Adipocyte (in vitro differentiated cells): ENCODE data around the gene MRPL1.
"Not testable (repeated sequence)": the region's sequence is repeated elsewhere in the genome, so short reads cannot be mapped to it uniquely, and the experiment has no call there.

ENCODE experiments used
- DNase-seq: peaks from one replicate; pipeline ENCODE4 v3.0.0-alpha.2; 2015; ENCODE audit warnings: low read depth
- H3K27me3 ChIP-seq: replicated peaks from 2 replicates; pipeline ENCODE4 v1.7.0; 2013; ENCODE audit warnings: mild to moderate bottlenecking, low read length, moderate library complexity; ENCODE audit not compliant: control insufficient read depth, insufficient read depth
- H3K36me3 ChIP-seq: 2 replicates; pipeline ENCODE4 v1.7.0; 2013; ENCODE audit warnings: low read length, mild to moderate bottlenecking, moderate library complexity; ENCODE audit not compliant: control insufficient read depth, insufficient read depth, severe bottlenecking
- H3K4me1 ChIP-seq: 2 replicates; pipeline ENCODE4 v1.7.0; 2013; ENCODE audit warnings: mild to moderate bottlenecking, low read length, moderate library complexity; ENCODE audit not compliant: control insufficient read depth, insufficient read depth
- H3K4me3 ChIP-seq: 2 replicates; pipeline ENCODE4 v1.7.0; 2013; ENCODE audit warnings: mild to moderate bottlenecking, low read length, moderate library complexity
- H3K9ac ChIP-seq: 2 replicates; pipeline ENCODE4 v1.7.0; 2013; ENCODE audit warnings: mild to moderate bottlenecking, low read length, moderate library complexity
- H3K9me3 ChIP-seq: 2 replicates; pipeline ENCODE4 v1.7.0; 2013; ENCODE audit warnings: mild to moderate bottlenecking, low read length, moderate library complexity; ENCODE audit not compliant: control insufficient read depth

Gene MRPL1

DNA sequence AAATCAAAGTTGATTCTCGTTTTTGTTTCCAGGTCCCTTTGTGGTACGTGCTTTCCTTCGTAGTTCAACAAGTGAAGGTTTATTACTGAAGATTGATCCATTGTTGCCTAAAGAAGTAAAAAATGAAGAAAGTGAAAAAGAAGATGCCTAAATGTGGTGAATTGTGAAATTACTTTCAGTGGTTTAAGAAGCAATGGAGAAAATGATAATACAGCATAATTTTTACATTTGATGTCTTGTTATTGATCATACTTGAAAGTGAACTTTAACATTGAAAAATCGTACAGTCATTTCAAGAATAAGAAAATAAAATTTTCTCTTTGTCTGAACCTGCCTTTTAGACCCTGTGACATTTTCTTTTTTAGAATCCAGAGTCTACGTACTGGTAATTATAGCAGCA lies 89.8 kb downstream of the MRPL1 start:
- H3K36me3 ChIP-seq, result peaks cover 26% of the 10 kb centered on the region
- H3K4me3 ChIP-seq, result no peak overlapping the region
- no peak for DNase-seq
- H3K9me3 ChIP-seq, result no peaks in the 10 kb centered on the region
- no peaks in the 10 kb centered on the region for H3K4me1 ChIP-seq
- no peaks in the 10 kb centered on the region for H3K27me3 ChIP-seq
- no peak overlapping the region for H3K9ac ChIP-seq

DNA sequence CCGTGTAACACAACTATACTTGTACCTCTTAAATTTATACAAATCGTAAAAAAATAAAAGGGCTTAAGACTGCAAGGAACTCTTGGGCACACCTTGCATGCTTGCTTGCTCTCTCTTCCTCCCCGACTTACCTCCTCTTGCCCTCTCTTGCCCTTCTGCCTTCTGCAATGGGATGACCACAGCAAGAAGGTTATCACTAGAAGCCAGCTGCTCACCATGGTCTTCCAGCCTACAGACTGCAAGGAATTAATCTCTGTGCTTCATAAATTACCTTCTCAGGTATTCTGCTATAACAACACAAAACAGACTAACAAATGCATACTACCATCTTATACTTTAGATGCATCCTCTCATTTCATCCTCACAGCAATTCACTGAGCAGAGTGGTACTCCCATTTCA lies 92.1 kb downstream of the MRPL1 start:
- Histone ChIP-seq H3K36me3 (peaks cover 26% of the 10 kb centered on the region), H3K4me3 (no peak overlapping the region), H3K9me3 (no peaks in the 10 kb centered on the region), H3K4me1 (no peaks in the 10 kb centered on the region), H3K27me3 (no peaks in the 10 kb centered on the region), H3K9ac (no peak overlapping the region)
- DNase-seq, result no peak

DNA sequence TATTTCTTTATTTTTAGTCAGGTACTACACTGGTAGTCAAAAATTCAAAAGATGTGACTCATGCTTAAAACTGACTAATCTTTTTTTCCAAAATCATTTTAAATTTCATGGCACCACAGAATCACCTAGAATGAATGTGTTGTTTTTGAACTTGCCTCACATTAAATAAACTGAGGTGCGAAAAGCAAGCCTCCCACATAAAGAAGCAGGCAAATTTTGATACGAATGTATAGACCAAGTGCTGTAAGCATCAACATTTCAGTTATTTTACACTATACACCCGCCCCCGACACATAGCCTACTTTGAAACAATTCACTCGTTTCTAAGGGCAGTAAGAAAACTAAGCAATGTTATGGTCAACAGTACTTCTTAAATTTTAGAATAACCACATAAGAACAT lies 94.3 kb downstream of the MRPL1 start:
- Histone ChIP-seq H3K9me3 (no peaks in the 10 kb centered on the region), H3K27me3 (no peaks in the 10 kb centered on the region), H3K4me1 (no peaks in the 10 kb centered on the region), H3K4me3 (no peak overlapping the region), H3K9ac (no peak overlapping the region), H3K36me3 (peaks cover 22% of the 10 kb centered on the region)
- no peak for DNase-seq

DNA sequence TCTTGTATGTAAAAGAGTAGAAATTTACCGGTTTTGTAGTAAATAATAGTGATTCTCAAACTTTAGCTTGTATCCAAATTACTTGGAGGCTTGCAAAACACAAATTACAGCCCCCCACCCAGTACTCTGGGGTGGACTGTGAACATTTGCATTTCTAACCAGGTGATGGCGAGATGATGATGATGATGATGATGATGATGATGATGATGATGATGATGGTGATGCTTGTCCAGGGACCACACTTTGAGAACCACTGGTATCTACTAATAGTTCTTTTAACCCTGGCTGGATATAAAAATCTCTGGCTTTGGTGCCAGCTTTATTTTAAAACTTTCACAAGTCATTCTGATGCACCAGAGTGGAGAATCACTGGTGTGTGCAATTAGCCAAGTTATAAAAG lies 96.3 kb downstream of the MRPL1 start:
- no peak overlapping the region for H3K4me3 ChIP-seq

DNA sequence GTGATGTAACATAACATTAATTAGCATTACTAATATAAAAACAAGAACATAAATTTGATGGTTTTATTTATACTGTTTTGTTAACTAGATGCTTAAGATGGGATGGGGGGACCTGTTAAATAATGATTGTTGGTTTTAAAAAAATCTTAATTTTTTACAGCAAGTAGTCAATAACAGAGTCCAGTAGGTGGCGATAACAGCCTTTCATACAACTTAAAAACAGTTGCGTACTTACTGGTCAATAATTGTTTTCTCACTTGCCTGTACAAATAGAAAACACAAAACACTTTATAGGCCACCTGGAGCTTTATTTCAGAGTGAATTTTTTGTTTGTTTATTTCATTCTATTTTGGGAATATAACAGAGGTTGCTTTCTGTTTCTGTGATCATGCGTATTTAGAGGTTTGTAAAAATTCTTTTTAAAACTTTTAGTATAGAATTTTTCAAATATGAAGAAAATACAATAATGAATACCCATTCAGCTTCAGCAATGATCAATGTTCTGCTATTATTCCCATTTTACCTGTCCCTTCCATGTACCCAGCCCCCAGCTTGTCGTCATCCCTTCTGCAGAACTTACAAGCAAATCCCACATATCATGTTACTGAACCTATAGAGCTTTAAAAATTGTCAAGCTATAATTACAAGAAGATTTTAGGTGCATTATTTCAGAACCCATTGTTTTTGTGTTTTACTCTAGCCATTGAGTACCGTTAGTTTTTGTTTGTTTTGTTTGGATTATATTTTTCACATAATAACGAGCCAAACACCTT lies 97.1 kb downstream of the MRPL1 start:
- Histone ChIP-seq H3K4me1 (no peaks in the 10 kb centered on the region), H3K9me3 (no peaks in the 10 kb centered on the region), H3K27me3 (no peaks in the 10 kb centered on the region), H3K9ac (no peak overlapping the region), H3K4me3 (no peak overlapping the region), H3K36me3 (peaks cover 3% of the 10 kb centered on the region)
- DNase-seq, result peak; percentile 88

More for the DNA sequence above, 96.3 kb downstream of the MRPL1 start:
- DNase-seq, result no peak
- peaks cover 10% of the 10 kb centered on the region for H3K36me3 ChIP-seq
- no peaks in the 10 kb centered on the region for H3K27me3 ChIP-seq
- no peak overlapping the region for H3K9ac ChIP-seq
- no peaks in the 10 kb centered on the region for H3K9me3 ChIP-seq
- no peaks in the 10 kb centered on the region for H3K4me1 ChIP-seq

DNA sequence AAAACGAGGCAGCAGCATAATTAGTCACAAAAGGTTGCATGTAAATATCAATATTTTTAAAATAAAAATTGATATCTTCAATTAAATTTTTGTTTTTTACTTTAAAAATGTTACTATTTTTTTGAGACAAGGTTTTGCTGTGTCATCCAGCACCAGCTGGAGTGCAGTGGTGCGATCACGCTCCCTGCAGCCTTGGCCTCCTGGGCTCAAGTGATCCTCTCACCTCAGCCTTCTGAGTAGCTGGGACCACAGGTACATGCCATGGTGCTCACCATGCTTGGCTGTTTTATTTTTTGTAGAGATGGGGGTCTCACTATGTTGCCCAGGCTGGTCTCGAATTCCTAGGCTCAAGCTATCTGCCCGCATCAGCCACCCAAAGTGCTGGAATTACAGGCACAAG lies 97.7 kb downstream of the MRPL1 start:
- no peak for DNase-seq
- Histone ChIP-seq H3K4me3 (no peak overlapping the region), H3K27me3 (no peaks in the 10 kb centered on the region), H3K4me1 (no peaks in the 10 kb centered on the region), H3K36me3 (no peaks in the 10 kb centered on the region), H3K9ac (no peak overlapping the region), H3K9me3 (no peaks in the 10 kb centered on the region)

- no peaks in the 10 kb centered on the region for H3K36me3 ChIP-seq
- no peak overlapping the region for H3K4me3 ChIP-seq
- H3K4me1 ChIP-seq, result no peaks in the 10 kb centered on the region
- peaks cover 3% of the 10 kb centered on the region for H3K9me3 ChIP-seq
- no peak for DNase-seq
- no peaks in the 10 kb centered on the region for H3K27me3 ChIP-seq
- no peak overlapping the region for H3K9ac ChIP-seq
Measured at GRCh38 chr4:77963004-77963403, 100.4 kb downstream of the MRPL1 start.

- H3K9ac ChIP-seq, DNase-seq, H3K36me3 ChIP-seq, H3K27me3 ChIP-seq, H3K9me3 ChIP-seq, H3K4me3 ChIP-seq, H3K4me1 ChIP-seq: not testable (repeated sequence)
Measured at GRCh38 chr4:77973657-77974056, 111.0 kb downstream of the MRPL1 start.

- not testable (repeated sequence) for H3K9ac ChIP-seq, H3K36me3 ChIP-seq, H3K27me3 ChIP-seq, H3K4me1 ChIP-seq, DNase-seq, H3K9me3 ChIP-seq, H3K4me3 ChIP-seq
Measured at GRCh38 chr4:77982900-77983540, 120.4 kb downstream of the MRPL1 start.

DNA sequence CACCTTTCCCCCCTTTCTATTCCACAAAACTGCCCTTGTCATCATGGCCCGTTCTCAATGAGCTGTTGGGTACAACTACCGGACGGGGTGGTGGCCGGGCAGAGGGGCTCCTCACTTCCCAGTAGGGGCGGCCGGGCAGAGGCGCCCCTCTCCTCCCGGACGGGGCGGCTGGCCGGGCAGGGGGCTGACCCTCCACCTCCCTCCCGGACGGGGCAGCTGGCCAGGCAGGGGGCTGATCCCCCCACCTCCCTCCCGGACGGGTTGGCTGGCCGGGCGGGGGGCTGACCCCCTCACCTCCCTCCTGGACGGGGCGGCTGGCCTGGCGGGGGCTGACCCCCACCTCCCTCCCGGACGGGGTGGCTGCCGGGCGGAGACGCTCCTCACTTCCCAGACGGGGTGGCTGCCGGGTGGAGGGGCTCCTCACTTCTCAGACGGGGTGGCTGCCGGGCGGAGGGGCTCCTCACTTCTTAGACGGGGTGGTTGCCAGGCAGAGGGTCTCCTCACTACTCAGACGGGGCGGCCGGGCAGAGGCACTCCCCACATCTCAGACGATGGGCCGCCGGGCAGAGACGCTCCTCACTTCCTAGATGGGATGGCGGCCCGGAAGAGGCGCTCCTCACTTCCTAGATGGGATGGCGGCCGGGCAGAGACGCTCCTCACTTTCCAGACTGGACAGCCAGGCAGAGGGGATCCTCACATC lies 121.1 kb downstream of the MRPL1 start:
- H3K9me3 ChIP-seq, DNase-seq, H3K9ac ChIP-seq, H3K4me1 ChIP-seq, H3K27me3 ChIP-seq, H3K36me3 ChIP-seq, H3K4me3 ChIP-seq: not testable (repeated sequence)

GRCh38 chr4:77989968-77990367 lies 127.3 kb downstream of the MRPL1 start:
- no peak overlapping the region for H3K4me3 ChIP-seq
- H3K4me1 ChIP-seq, result peaks cover 20% of the 10 kb centered on the region
- no peak overlapping the region for H3K9ac ChIP-seq
- no peaks in the 10 kb centered on the region for H3K36me3 ChIP-seq
- H3K9me3 ChIP-seq, result no peaks in the 10 kb centered on the region
- no peaks in the 10 kb centered on the region for H3K27me3 ChIP-seq
- no peak for DNase-seq
